Frontal cortex (tissue), 4 donors: ENCODE data around the gene YARS1. TPM values are rescaled to one million over a fixed set of nuclear protein-coding genes. Genes with fewer than 3 reads are reported as not detected.

ENCODE experiments used
- DNase-seq, 2 donors: peaks; one replicate each; pipeline ENCODE4 v3.0.0; 2012; ENCODE audit warnings: low spot score in 2 of 2
- FAIRE-seq: peaks from 2 replicates; lab custom pipeline; 2012; peaks lifted over from hg19 to GRCh38; lab: Jason Lieb, UNC
- total RNA-seq: library from RNA; depleted of rRNA; stranded (reverse); fragments of >200 nt; gene quantifications from one replicate; pipeline ENCODE4 v1.2.3, GENCODE V29; 2014
- donor health status: control.
- donor health status: control.
- donor health status: control.

YARS1 gene
- total RNA-seq, 1 donor from 2014 or later: 42.4 TPM

- no peak for FAIRE-seq
- no peak for DNase-seq
Measured at GRCh38 chr1:32783851-32784250, 33.3 kb downstream of the YARS1 start.

GRCh38 chr1:32782086-32782485 is 35.1 kb downstream of the YARS1 start:
- DNase-seq: no peak
- FAIRE-seq: no peak

GRCh38 chr1:32780628-32781234 is 36.4 kb downstream of the YARS1 start:
- FAIRE-seq (no peak), DNase-seq (no peak)

GRCh38 chr1:32780005-32780404 is 37.2 kb downstream of the YARS1 start:
- DNase-seq: no peak
- no peak for FAIRE-seq

- DNase-seq: no peak
- no peak for FAIRE-seq
Measured at GRCh38 chr1:32779242-32779641, 37.9 kb downstream of the YARS1 start.

GRCh38 chr1:32775640-32776337 is 41.4 kb downstream of the YARS1 start:
- DNase-seq (no peak), FAIRE-seq (no peak)

- no peak for FAIRE-seq
- no peak for DNase-seq
Measured at GRCh38 chr1:32774950-32775634, 42.1 kb downstream of the YARS1 start.

GRCh38 chr1:32774464-32774808 is 42.7 kb downstream of the YARS1 start:
- FAIRE-seq (no peak), DNase-seq (no peak)

- no peak for DNase-seq
Measured at GRCh38 chr1:32773764-32774463, 43.2 kb downstream of the YARS1 start.

GRCh38 chr1:32773018-32773763 is 44.0 kb downstream of the YARS1 start:
- DNase-seq: peak; percentile 74 to 85
- FAIRE-seq: no peak

More at GRCh38 chr1:32773764-32774463, 43.2 kb downstream of the YARS1 start:
- no peak for FAIRE-seq

- no peak for DNase-seq
- FAIRE-seq: no peak
Measured at GRCh38 chr1:32772281-32773017, 44.7 kb downstream of the YARS1 start.

GRCh38 chr1:32771561-32772280 is 45.4 kb downstream of the YARS1 start:
- FAIRE-seq: no peak
- DNase-seq: no peak

GRCh38 chr1:32770741-32771548 is 46.2 kb downstream of the YARS1 start:
- DNase-seq: no peak
- no peak for FAIRE-seq

- DNase-seq (no peak), FAIRE-seq (no peak)
Measured at GRCh38 chr1:32770221-32770731, 46.9 kb downstream of the YARS1 start.

GRCh38 chr1:32769524-32770220 is 47.5 kb downstream of the YARS1 start:
- DNase-seq: no peak
- FAIRE-seq: no peak

- FAIRE-seq (no peak), DNase-seq (no peak)
Measured at GRCh38 chr1:32768110-32768850, 48.9 kb downstream of the YARS1 start.
